HEK293 (cell line): Measurements from ENCODE around the gene FCHO1.

Experiments used
- CTCF ChIA-PET: fragments of 350-600 bp; formaldehyde crosslinking; extraction: SDS; loops from one replicate; lab custom pipeline; 2021; ENCODE audit warnings: antibody characterized with exemption; lab: Yijun Ruan, JAX
- POLR2A ChIA-PET: fragments of 300-600 bp; formaldehyde crosslinking; extraction: SDS; loops from one replicate; lab custom pipeline; 2020; ENCODE audit warnings: antibody characterized with exemption, inconsistent platforms; lab: Yijun Ruan, JAX
- H3K27ac ChIP-seq: fragments of 200-500 bp; sonication (Bioruptor generic); 2 replicates; pipeline ENCODE4 v1.5.1; 2014; ENCODE audit warnings: low read depth, low read length, control low read depth, inconsistent platforms; ENCODE audit errors: extremely low read depth
- H3K36me3 ChIP-seq, 2 experiments: fragments of 200-500 bp in 1 of 2; sonication (Bioruptor generic) in 1 of 2; 1 replicate in 1 of 2; 2 replicates in 1 of 2; pipeline ENCODE4 v1.5.1; 2014 to 2017; ENCODE audit warnings: inconsistent platforms in 2 of 2, low read length in 2 of 2; ENCODE audit not compliant: control insufficient read depth in 2 of 2, insufficient read depth in 1 of 2
- H3K4me1 ChIP-seq: fragments of 200-500 bp; sonication (Bioruptor generic); 2 replicates; pipeline ENCODE4 v1.5.1; 2014; ENCODE audit warnings: mild to moderate bottlenecking, low read length, inconsistent platforms; ENCODE audit not compliant: control insufficient read depth, insufficient read depth
- H3K4me3 ChIP-seq: 2 replicates; pipeline ENCODE4 v1.5.1; 2011; ENCODE audit warnings: low read depth, mild to moderate bottlenecking, control low read depth, low read length, moderate library complexity
- H3K9me3 ChIP-seq: fragments of 200-500 bp; sonication (Bioruptor generic); 2 replicates; pipeline ENCODE4 v1.5.1; 2014; ENCODE audit warnings: low read depth, low read length, inconsistent platforms; ENCODE audit not compliant: control insufficient read depth, insufficient read depth
- ATF2 ChIP-seq: fragments of 450-650 bp; formaldehyde crosslinking; IDR thresholded peaks from 2 replicates; pipeline ENCODE4 v1.5.1; 2016; ENCODE audit warnings: missing biosample characterization, missing genetic modification characterization, low read depth
- EGR2 ChIP-seq: fragments of 450-650 bp; formaldehyde crosslinking; IDR thresholded peaks from 2 replicates; pipeline ENCODE4 v1.5.1; 2016; ENCODE audit warnings: low read depth, missing biosample characterization, missing genetic modification characterization
- GLIS1 ChIP-seq: fragments of 450-650 bp; formaldehyde crosslinking; IDR thresholded peaks from 2 replicates; pipeline ENCODE4 v1.5.1; 2016; ENCODE audit warnings: missing biosample characterization, missing genetic modification characterization
- KLF17 ChIP-seq: fragments of 450-650 bp; formaldehyde crosslinking; IDR thresholded peaks from 2 replicates; pipeline ENCODE4 v1.5.1; 2016; ENCODE audit warnings: missing biosample characterization, missing genetic modification characterization
- PRDM1 ChIP-seq: fragments of 450-650 bp; formaldehyde crosslinking; IDR thresholded peaks from 2 replicates; pipeline ENCODE4; 2016; ENCODE audit warnings: missing biosample characterization, missing genetic modification characterization
- PRDM6 ChIP-seq: fragments of 450-650 bp; formaldehyde crosslinking; IDR thresholded peaks from 2 replicates; pipeline ENCODE4 v1.5.1; 2017; ENCODE audit warnings: missing biosample characterization, missing genetic modification characterization
- YY2 ChIP-seq: fragments of 450-650 bp; formaldehyde crosslinking; IDR thresholded peaks from 2 replicates; pipeline ENCODE4 v1.5.1; 2016; ENCODE audit warnings: missing biosample characterization, missing genetic modification characterization
- ZBTB17 ChIP-seq: fragments of 450-650 bp; formaldehyde crosslinking; IDR thresholded peaks from 2 replicates; pipeline ENCODE4 v1.5.1; 2016; ENCODE audit warnings: missing biosample characterization, missing genetic modification characterization
- ZBTB48 ChIP-seq: fragments of 450-650 bp; formaldehyde crosslinking; IDR thresholded peaks from 2 replicates; pipeline ENCODE4 v1.5.1; 2016; ENCODE audit warnings: missing biosample characterization, missing genetic modification characterization
- ZNF146 ChIP-seq: fragments of 450-650 bp; formaldehyde crosslinking; IDR thresholded peaks from 2 replicates; pipeline ENCODE4 v1.5.1; 2016; ENCODE audit warnings: missing biosample characterization, missing genetic modification characterization
- ZNF2 ChIP-seq: fragments of 450-650 bp; formaldehyde crosslinking; IDR thresholded peaks from 2 replicates; pipeline ENCODE4 v1.5.1; 2016; ENCODE audit warnings: missing biosample characterization, missing genetic modification characterization
- ZNF248 ChIP-seq: fragments of 450-650 bp; formaldehyde crosslinking; IDR thresholded peaks from 2 replicates; pipeline ENCODE4 v1.5.1; 2017; ENCODE audit warnings: missing biosample characterization, missing genetic modification characterization
- ZNF335 ChIP-seq: fragments of 450-650 bp; formaldehyde crosslinking; conservative IDR thresholded peaks from 2 replicates; pipeline ENCODE4 v1.5.1; 2016; ENCODE audit warnings: missing biosample characterization, missing genetic modification characterization
- ZNF394 ChIP-seq: fragments of 450-650 bp; formaldehyde crosslinking; IDR thresholded peaks from 2 replicates; pipeline ENCODE4 v1.5.1; 2016; ENCODE audit warnings: missing biosample characterization, missing genetic modification characterization, mild to moderate bottlenecking, moderate library complexity, borderline replicate concordance
- ZNF510 ChIP-seq: fragments of 450-650 bp; formaldehyde crosslinking; IDR thresholded peaks from 2 replicates; pipeline ENCODE4 v1.5.1; 2018; ENCODE audit warnings: mild to moderate bottlenecking, missing genetic modification characterization, missing biosample characterization; ENCODE audit not compliant: insufficient replicate concordance
- ZNF544 ChIP-seq: fragments of 450-650 bp; formaldehyde crosslinking; IDR thresholded peaks from 2 replicates; pipeline ENCODE4 v1.5.0; 2017; ENCODE audit warnings: missing biosample characterization, missing genetic modification characterization
- ZNF560 ChIP-seq: fragments of 450-650 bp; formaldehyde crosslinking; IDR thresholded peaks from 2 replicates; pipeline ENCODE4 v1.5.1; 2017; ENCODE audit warnings: missing biosample characterization, missing genetic modification characterization, borderline replicate concordance
- ZNF580 ChIP-seq: fragments of 450-650 bp; formaldehyde crosslinking; IDR thresholded peaks from 2 replicates; pipeline ENCODE4 v1.5.1; 2016; ENCODE audit warnings: missing biosample characterization, missing genetic modification characterization
- ZNF658 ChIP-seq: fragments of 450-650 bp; formaldehyde crosslinking; IDR thresholded peaks from 2 replicates; pipeline ENCODE4; 2016; ENCODE audit warnings: missing biosample characterization, missing genetic modification characterization
- ZNF677 ChIP-seq: fragments of 450-650 bp; IDR thresholded peaks from 2 replicates; pipeline ENCODE4 v1.5.0; 2018; ENCODE audit warnings: missing biosample characterization, mild to moderate bottlenecking, missing genetic modification characterization, moderate library complexity
- ZNF701 ChIP-seq: fragments of 450-650 bp; formaldehyde crosslinking; IDR thresholded peaks from 2 replicates; pipeline ENCODE4 v1.5.1; 2016; ENCODE audit warnings: missing biosample characterization, missing genetic modification characterization
- TF ChIP-seq, protein P1 (sequence below): fragments of 450-650 bp; formaldehyde crosslinking; IDR thresholded peaks from 2 replicates; pipeline ENCODE4 v1.5.1; 2017; ENCODE audit warnings: missing biosample characterization, missing genetic modification characterization
- TF ChIP-seq, protein P2 (sequence below): sonication (generic); formaldehyde crosslinking; IDR thresholded peaks from 2 replicates; pipeline ENCODE4 v1.8.1; 2022; ENCODE audit warnings: mild to moderate bottlenecking, moderate library complexity, missing genetic modification reagents
- TF ChIP-seq, protein P3 (sequence below): fragments of 450-650 bp; formaldehyde crosslinking; IDR thresholded peaks from 2 replicates; pipeline ENCODE4 v1.5.1; 2016; ENCODE audit warnings: missing biosample characterization, missing genetic modification characterization

FCHO1 gene

DNA sequence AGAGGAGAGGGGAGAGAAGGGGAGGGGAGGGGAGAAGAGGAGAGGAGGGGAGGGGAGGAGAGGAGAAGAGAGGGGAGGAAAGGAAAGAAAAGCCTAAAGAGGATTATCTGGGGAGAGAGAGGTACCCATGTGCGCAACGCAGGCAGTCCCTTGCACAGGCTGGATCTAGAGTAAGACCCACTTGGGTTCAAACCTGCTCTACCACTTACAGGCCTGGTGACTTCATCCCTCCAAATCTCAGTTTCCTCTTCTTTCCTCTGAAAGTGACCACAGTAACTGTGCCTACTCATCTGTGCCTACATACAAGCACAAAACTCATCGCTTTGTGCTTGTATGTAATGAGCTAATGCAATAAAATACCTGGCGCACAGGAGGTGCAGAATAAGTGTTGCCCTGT is 32.7 kb upstream of the FCHO1 start (continued):
- TF ChIP-seq, protein P1, sequence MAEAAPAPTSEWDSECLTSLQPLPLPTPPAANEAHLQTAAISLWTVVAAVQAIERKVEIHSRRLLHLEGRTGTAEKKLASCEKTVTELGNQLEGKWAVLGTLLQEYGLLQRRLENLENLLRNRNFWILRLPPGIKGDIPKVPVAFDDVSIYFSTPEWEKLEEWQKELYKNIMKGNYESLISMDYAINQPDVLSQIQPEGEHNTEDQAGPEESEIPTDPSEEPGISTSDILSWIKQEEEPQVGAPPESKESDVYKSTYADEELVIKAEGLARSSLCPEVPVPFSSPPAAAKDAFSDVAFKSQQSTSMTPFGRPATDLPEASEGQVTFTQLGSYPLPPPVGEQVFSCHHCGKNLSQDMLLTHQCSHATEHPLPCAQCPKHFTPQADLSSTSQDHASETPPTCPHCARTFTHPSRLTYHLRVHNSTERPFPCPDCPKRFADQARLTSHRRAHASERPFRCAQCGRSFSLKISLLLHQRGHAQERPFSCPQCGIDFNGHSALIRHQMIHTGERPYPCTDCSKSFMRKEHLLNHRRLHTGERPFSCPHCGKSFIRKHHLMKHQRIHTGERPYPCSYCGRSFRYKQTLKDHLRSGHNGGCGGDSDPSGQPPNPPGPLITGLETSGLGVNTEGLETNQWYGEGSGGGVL, result peak; percentile 57

- H3K4me1 ChIP-seq, result peaks cover 6% of the 10 kb centered on the region
- H3K27ac ChIP-seq, result peak within 1 kb of the TSS; percentile 50; the same call in 1 of the 2 replicates
- peaks cover 7 to 19% of the 10 kb centered on the region in 2 experiments; a peak in 2 of 3 replicates for H3K36me3 ChIP-seq
- no peaks in the 10 kb centered on the region for H3K9me3 ChIP-seq
- H3K4me3 ChIP-seq, result peak within 1 kb of the TSS; percentile 93
- POLR2A ChIA-PET, result interaction anchor here (0.6 to 3.0 kb wide), 10 partner anchors 14 to 207 kb away, joined by 3 to 10 read pairs (median 4); partner anchors contain the start of genes B3GNT3, PGLS and RPL18A
- CTCF ChIA-PET, result interaction anchor here (0.6 to 1.4 kb wide), 6 partner anchors 34 to 254 kb away, joined by 3 to 8 read pairs (median 4); no protein-coding TSS in a partner anchor
- TF ChIP-seq ZNF658 (tag by site-specific recombination) (no peak), ZBTB17 (peak; percentile 94), ZNF394 (tag by site-specific recombination) (peak; percentile 11; the same call in 1 of the 2 replicates), ZBTB48 (tag by site-specific recombination) (peak; percentile 44; the same call in 1 of the 2 replicates), ZNF335 (tag by site-specific recombination) (peak; percentile 95), ZNF677 (no peak), YY2 (tag by site-specific recombination) (peak; percentile 64; the same call in 1 of the 2 replicates), GLIS1 (tag by site-specific recombination) (0 out of 2 replicates have a peak, but pooled peaks have one; percentile 5), PRDM6 (tag by site-specific recombination) (no peak), KLF17 (tag by site-specific recombination) (0 out of 2 replicates have a peak, but pooled peaks have one; percentile 19), ZNF560 (tag by site-specific recombination) (no peak), ZNF146 (tag by site-specific recombination) (no peak), ZNF580 (no peak), ZNF701 (no peak), ZNF510 (tag by site-specific recombination) (no peak), PRDM1 (no peak), ZNF248 (tag by site-specific recombination) (no peak), ZNF544 (tag by site-specific recombination) (no peak), ZNF2 (tag by site-specific recombination) (peak; percentile 39; the same call in 1 of the 2 replicates), ATF2 (tag by site-specific recombination) (no peak), EGR2 (tag by site-specific recombination) (peak; percentile 35; the same call in 1 of the 2 replicates)
- TF ChIP-seq, protein P2, sequence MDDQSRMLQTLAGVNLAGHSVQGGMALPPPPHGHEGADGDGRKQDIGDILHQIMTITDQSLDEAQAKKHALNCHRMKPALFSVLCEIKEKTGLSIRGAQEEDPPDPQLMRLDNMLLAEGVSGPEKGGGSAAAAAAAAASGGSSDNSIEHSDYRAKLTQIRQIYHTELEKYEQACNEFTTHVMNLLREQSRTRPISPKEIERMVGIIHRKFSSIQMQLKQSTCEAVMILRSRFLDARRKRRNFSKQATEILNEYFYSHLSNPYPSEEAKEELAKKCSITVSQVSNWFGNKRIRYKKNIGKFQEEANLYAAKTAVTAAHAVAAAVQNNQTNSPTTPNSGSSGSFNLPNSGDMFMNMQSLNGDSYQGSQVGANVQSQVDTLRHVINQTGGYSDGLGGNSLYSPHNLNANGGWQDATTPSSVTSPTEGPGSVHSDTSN, result no peak
- TF ChIP-seq, protein P3, sequence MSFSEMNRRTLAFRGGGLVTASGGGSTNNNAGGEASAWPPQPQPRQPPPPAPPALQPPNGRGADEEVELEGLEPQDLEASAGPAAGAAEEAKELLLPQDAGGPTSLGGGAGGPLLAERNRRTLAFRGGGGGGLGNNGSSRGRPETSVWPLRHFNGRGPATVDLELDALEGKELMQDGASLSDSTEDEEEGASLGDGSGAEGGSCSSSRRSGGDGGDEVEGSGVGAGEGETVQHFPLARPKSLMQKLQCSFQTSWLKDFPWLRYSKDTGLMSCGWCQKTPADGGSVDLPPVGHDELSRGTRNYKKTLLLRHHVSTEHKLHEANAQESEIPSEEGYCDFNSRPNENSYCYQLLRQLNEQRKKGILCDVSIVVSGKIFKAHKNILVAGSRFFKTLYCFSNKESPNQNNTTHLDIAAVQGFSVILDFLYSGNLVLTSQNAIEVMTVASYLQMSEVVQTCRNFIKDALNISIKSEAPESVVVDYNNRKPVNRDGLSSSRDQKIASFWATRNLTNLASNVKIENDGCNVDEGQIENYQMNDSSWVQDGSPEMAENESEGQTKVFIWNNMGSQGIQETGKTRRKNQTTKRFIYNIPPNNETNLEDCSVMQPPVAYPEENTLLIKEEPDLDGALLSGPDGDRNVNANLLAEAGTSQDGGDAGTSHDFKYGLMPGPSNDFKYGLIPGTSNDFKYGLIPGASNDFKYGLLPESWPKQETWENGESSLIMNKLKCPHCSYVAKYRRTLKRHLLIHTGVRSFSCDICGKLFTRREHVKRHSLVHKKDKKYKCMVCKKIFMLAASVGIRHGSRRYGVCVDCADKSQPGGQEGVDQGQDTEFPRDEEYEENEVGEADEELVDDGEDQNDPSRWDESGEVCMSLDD, result no peak
Measured at GRCh38 chr19:17718947-17719711, 32.1 kb upstream of the FCHO1 start, which contains the start of gene MAP1S. TSS of gene MAP1S (plus strand) at chr19:17719480. CDS start at chr19:17719503, 23 bp downstream.
